NCI-H2081 (cell line): ENCODE data around the gene KMT2E.

Experiments
- DNase-seq, 2 experiments: peaks; one replicate each; lab custom pipeline; 2025; lab: John Stamatoyannopoulos, UW

Gene KMT2E

DNA sequence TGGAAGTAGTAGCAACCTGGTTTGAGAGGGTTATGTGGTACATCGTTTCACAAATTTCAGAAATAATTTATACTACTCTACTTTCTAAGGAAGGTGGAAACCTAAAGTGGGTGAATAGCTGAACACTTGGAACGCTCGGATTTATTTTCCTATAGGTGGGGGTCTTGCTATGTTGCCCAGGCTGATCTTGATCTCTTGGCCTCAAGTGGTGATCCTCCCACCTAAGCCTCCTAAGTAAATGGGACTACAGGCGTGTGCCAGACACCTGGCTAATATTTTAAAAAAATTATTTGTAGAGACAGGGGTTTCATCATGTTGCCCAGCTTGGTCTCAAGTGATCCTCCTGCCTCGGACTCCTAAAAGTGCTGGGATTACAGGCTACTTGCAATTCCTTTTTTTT, 6.7 kb upstream of the KMT2E start:
- no peak for DNase-seq

DNA sequence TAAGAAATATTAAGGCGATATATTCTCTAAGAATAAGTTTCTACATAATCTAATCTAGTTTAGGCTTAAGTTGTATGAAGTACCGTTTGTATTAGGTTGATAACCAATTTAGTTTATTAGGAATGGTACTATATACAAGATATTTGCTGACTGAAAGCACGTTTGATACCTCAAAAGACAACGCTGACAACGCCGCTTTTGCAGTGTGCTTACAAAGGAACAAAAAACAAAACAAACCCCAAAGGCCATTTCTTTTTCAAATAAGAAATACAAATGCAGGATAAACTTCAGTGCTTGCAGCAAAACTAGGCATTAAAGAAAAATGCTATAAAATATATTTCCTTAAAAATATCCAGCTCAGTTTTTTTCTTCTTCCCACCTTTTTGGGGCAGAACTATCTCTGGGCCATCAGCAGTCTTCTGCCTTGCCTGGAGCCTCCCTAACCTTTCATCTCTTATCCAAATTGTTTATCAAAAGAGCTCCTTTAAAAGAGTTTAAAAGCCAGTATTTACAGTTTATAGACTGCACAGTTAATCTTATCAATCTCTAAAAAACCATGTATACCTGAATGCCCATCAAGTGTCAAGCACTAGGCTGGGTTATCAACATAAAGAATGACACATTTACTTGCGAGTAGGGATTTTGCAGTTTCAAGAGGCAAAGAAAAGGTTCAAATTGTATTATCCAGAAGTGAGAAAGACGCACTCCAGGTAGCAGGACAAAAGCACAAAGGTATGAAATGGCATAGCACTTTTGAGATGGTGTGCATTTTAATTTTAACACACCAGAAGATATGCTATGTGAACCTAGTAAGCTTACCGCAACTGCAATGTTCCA, 4.1 kb upstream of the KMT2E start:
- no peak for DNase-seq

GRCh38 chr7:105010504-105011130, 3.4 kb upstream of the KMT2E start:
- DNase-seq = no peak

DNA sequence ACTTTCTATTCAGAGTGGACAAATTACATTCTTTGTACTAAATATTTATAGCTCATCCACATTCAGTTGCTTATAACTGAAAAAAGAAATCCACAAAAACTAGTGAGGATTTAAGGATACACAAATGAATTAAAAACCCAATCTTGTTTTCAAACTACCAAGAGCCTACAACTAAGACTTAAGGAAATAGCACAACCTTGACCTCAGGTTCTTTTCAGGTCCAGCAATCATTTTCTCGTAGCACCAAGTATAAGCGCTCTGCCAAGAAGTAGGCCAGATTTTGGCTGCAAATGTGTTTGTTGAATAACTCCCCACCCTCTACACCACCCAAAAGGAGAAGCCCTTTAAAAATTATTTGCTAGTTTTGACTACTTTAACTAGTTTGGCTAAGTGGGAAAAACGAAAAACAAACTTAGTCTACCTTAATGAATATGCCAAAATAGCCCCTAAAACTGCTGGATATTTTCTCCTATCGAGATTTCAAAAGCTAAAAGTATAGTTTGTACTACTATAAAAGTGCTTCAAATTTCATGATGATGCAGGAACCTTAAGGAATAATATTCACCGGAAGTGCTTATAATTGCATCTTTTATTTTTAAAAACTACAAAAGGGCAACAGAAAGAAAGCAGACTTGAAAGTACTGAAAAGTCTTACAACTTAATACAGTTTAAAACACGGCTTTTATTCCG, 2.7 kb upstream of the KMT2E start:
- no peak for DNase-seq

DNA sequence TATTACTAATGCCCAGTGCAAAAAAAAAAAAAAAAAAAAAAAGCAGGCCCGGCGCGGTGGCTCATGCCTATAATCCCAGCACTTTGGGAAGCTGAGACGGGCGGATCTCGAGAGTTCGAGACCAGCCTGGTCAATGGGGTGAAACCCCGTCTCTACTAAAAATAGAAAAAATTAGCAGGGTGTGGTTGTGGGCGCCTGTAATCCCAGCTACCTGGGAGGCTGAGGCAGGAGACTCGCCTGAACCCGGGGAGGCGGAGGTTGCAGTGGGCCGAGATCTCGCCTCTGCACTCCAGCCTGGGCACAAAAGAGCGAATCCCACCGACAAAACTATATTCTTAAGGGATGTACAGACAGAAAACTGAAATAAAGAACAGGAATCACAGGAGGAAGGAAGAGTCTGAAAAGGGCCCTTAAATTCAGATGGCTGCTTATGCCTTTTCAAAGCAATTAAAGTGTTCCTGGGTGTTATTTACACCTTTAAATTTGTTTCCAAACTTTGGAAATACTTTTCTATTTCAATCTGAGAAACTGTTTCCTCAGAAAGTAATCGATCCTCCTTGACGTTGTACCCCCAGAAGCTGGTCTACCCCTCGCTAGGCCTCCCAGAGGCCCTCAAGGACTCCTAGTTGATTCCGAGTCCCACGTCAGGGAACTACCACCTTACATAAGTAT, 2.0 kb upstream of the KMT2E start:
- no peak for DNase-seq

DNA sequence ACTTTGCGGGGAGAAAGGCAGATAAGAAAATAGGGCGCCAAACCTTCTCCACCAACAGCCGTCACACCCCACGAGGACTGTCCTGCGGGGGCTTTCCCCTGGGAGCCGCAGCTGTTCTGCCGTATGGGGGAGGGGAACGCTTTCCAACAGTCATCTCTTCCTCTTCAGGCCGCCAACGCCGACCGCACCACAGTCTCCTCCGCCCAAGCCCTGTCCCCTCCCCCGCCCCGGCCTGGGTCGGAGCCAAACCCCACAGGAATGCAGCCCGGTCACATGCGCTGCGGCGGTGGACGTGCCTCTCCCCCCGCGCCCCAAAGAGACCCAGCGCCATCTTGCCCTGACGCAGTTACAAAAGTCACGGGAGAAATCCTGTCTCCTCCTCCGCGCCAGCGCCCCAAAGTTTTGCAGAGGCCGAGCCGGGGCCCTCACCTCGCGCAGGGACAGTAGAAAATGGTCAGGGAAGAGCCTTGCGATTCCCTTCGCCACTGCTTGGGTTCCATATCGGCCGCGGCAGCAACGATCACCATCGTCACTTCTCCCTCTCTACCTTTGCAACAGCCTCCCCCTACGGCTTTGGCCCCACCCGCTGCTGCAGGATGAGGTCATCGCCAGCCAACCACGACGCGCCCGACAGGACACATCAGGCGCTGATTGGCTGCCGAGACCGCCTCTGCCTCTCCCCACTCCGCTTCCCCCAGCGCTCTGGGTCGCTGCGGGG, 1.3 kb upstream of the KMT2E start:
- peak; percentile 99 for DNase-seq

DNA sequence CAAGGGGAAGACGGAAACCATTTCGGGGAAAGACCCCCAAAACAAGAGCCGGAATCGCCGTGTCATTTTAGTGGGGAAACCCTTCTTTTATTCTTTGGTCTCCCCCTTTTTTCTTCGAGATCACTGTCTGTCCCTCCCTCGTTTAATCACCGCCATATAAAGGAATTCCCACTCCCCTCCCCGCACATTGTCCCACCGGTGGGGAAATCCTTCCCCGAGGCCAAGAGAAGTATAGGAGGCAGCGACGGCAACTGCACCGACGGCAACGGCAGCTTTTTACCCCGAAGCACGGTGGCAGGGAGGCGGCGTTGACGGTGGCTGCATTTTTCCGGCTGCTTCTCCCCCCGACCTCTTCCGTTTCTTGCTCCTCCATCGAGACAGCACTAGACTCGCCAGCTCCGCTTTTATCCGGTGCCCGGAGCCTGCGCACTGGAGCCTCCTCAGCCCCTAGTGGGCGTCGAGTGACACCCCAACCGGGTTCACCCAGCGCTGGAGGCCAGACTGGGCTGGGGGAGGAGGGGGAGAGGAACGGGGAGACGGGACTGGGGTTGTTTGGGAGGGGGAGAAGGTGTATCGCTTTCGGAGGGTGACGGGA, 687 bp upstream of the KMT2E start:
- peak; percentile 87 to 93 for DNase-seq

DNA sequence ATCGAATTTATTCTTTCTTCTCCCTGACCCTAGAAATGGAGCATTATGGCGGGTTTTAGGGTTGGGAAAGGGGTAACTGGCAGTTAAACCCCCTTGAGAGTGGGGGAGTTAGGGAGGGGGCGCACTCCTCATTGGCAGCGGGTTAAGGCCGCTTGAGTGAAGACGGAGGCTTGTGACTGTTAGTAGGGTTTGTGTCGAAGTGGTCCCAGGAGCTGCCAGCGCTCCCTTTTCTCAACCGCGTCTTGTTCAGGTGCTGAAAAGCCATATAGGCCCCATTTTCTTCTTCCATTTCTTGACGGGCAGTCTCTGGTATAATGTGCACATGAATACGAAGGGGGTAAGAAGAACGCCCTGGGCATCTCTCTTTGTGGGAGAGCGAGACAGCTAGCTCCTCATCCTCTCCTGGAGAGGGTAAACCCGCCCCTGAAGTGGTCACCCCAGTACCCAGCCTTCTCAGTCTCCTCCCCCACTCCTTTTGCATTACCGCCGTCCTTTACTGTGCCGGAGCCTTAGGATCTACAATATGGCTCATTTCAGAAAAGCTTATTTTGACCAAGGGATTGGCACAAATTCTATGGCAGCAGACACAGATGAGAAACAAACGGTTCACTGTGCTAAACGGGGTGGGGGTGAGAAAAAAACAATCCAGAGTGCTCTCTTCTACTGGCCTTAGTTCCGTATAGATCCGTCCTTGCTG, 836 bp downstream of the KMT2E start:
- peak; percentile 16 to 72 for DNase-seq

DNA sequence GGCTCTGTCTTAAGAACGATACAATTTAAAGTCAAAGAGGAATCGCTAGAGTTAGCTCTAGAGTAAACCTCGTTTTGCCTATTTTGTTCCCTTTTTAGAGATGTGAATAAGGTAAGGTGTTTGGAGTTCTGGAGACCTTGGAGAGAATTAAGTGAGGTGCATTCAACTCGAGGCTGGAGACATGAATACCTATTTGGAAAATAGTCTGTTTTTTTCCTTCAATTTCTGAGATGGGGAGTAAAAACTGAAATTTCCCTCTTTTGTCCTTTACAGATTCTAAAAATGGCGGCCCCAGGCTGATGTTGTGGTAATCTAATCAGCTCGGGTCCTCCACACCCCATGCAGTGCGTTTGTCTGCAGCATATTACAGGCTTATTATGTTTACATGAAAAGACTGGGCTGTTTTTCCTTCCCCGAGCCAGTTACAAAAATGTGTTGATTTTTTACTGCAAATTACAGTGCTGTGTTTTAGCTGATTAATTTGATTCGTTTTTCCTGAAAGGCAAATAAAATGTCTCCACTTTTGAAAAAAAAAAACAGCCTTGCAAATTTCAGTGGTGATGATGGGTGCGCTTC, 1.5 kb downstream of the KMT2E start:
- DNase-seq = peak; percentile 58 to 83

DNA sequence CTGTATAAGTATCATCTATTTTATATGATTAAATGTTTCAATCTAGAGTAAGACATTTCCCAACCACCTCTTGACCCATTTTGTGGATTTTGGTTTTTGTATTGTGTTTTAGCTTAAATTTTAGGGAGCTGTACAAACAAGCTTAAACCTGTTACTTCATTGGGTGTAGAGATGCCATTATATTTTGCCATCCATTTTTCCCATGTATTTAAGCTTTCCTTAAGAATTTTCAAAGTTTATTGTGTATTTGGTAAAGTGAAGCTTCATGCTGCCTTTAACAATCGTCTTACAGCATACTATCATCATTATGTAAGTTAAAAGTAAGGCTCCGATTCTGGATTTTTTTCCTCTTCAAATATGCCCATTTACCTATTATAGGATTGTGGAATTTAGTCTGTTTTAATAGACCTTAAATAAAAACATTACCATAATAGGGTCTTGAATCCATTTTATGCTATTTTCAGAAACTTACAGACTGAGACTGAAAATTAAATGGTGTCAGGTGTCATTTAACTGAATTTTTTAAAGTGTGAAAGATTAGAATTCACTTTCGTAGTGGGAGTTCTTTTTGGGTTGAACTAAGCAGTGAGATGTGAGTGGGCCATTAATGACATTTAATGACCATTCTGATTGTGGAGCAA, 2.2 kb downstream of the KMT2E start:
- DNase-seq = no peak

GRCh38 chr7:105016709-105017656, 3.0 kb downstream of the KMT2E start:
- no peak for DNase-seq

DNA sequence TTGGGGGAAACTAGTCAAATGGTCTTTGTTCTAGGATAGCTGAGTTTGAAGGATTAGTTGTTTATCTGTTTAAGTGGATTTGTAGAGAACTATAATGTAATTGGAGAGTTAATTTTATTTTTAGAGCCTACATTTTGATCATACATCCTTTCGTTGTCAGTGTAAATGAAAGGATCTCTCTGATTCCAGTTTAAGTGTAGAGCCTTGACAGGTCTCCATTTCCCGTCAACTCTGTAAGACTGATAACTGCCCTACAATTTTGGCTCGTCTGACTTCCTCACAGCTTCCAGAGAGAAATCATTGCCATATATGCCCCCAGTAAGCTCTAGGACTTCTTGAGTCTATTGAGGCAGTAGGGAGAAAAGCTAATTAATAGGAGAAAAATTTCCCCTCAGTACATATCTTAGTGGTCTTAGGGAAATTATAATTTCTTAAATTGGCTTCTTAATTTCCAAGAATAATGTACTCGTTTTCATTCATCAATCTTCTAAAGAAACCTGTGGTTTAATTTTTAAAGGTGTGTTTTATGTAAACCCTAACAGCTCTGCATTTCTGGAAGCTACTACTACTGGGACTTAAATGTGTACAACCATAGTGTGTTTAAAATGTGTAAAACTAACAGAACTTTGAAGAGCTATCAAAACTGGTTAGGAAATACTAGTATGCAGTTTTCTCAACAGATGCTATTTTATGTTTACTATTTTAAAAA, 3.8 kb downstream of the KMT2E start:
- peak in 1 of 2 experiments; percentile 34 for DNase-seq

- no peak for DNase-seq
Observed at GRCh38 chr7:105019269-105019668, 5.3 kb downstream of the KMT2E start.

DNA sequence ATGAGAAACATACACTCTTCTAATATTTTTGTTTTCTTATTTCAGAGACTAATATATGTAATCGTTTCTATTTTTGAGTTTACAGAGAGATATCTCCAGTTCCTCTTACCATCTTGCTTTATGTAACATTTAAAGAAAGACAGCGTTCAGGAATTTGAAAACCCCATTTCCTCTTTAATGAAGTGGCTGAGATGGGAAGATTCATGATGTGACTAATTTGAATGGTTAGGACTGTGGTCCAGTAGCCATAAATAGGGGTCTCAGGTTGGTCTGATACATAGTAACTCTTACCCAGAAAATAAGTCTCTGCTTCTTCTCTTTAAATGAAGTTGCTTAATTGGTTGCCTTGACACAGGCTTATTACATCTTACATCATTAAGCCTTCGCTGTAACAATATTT, 6.9 kb downstream of the KMT2E start:
- no peak for DNase-seq

DNA sequence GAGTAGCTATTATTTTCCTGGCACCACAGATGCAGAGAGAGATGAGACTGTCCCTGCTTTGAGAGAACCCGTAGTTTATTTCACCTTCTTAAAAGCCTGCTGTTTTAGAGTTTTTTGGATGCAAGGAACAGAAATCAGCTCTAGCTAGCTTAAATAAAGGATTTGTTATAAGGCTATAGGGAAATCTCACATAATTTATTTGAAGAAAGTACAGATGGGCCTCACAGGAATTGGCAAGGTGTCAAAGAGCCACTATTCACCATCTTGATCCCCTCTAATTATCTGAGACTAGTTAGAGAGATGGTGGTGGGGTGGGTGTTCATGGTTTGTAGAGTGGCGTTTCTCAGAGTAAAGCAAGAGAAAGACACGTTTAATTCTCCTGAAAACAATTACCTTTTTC, 7.3 kb downstream of the KMT2E start:
- peak in 1 of 2 experiments; percentile 66 for DNase-seq

GRCh38 chr7:105021967-105022366, 8.0 kb downstream of the KMT2E start:
- no peak for DNase-seq

- DNase-seq = no peak
Observed at GRCh38 chr7:105022458-105022857, 8.5 kb downstream of the KMT2E start.

- DNase-seq = peak; percentile 38 to 72
Observed at GRCh38 chr7:105024734-105025133, 10.7 kb downstream of the KMT2E start.
